Liver (tissue), 3 donors: Measurements from ENCODE around the gene PAX5.

Source experiments
- CTCF ChIP-seq: fragments of 150-350 bp; IDR thresholded peaks from 2 replicates; pipeline ENCODE4 v1.5.1; 2017; ENCODE audit warnings: improper control_type of control experiment, low read depth, low read length; ENCODE audit not compliant: missing input control
- GABPA ChIP-seq, 2 donors: IDR thresholded peaks in 1 of 2; conservative IDR thresholded peaks in 1 of 2; 2 replicates each; pipeline ENCODE4 v1.6.1; 2016; ENCODE audit warnings: antibody characterized with exemption in 2 of 2, mild to moderate bottlenecking in 1 of 2, moderate library complexity in 1 of 2
- HNF4A ChIP-seq, 2 donors: conservative IDR thresholded peaks; 2 replicates each; pipeline ENCODE4 v1.6.1; 2016; ENCODE audit warnings: antibody characterized with exemption in 2 of 2, mild to moderate bottlenecking in 2 of 2
- JUND ChIP-seq, 2 donors: IDR thresholded peaks; 2 replicates each; pipeline ENCODE4 v1.6.1; 2016; ENCODE audit warnings: antibody characterized with exemption in 2 of 2
- MAX ChIP-seq: IDR thresholded peaks from 2 replicates; pipeline ENCODE4 v1.6.1; 2016; ENCODE audit warnings: antibody characterized with exemption
- RAD21 ChIP-seq, 2 donors: IDR thresholded peaks; 2 replicates each; pipeline ENCODE4 v1.6.1; 2016; ENCODE audit warnings: antibody characterized with exemption in 2 of 2, mild to moderate bottlenecking in 2 of 2
- REST ChIP-seq: IDR thresholded peaks from 2 replicates; pipeline ENCODE4 v1.6.1; 2016; ENCODE audit warnings: antibody characterized with exemption, mild to moderate bottlenecking
- SP1 ChIP-seq: IDR thresholded peaks from 2 replicates; pipeline ENCODE4 v1.6.1; 2018; ENCODE audit warnings: antibody characterized with exemption, mild to moderate bottlenecking
- TAF1 ChIP-seq: conservative IDR thresholded peaks from 2 replicates; pipeline ENCODE4 v1.6.1; 2016; ENCODE audit warnings: antibody characterized with exemption, mild to moderate bottlenecking
- YY1 ChIP-seq: IDR thresholded peaks from 2 replicates; pipeline ENCODE4 v1.6.1; 2016; ENCODE audit warnings: antibody characterized with exemption, mild to moderate bottlenecking
- ZBTB33 ChIP-seq: IDR thresholded peaks from 2 replicates; pipeline ENCODE4 v1.6.1; 2016; ENCODE audit warnings: antibody characterized with exemption
- donor health status: healthy.
- donor health status: healthy.

GRCh38 chr9:37026113-37026930, 7.7 kb downstream of the PAX5 start:
- TF ChIP-seq CTCF (no peak), TAF1 (no peak), RAD21 (IDR thresholded peaks at IDR 0.05) (no peak), MAX (no peak), YY1 (no peak), REST (no peak), HNF4A (conservative IDR thresholded peaks at IDR 0.05) (no peak), JUND (IDR thresholded peaks at IDR 0.05) (no peak), SP1 (no peak), GABPA (IDR thresholded peaks at IDR 0.05 in 1 of 2, conservative IDR thresholded peaks at IDR 0.05 in 1 of 2) (no peak), ZBTB33 (no peak)
